K562 (cell line): ENCODE measurements around the gene ANKS1A. TPM values are rescaled to one million over a fixed set of nuclear protein-coding genes. Genes with fewer than 3 reads are reported as not detected.

Experiments used
- ATAC-seq: fragments of 200-7000 bp; cut with Tn5 transposase; 3 replicates; pipeline ENCODE4 v1.9.1; 2020; ENCODE audit warnings: moderate library complexity
- BruUV-seq: library from RNA; stranded (reverse); fragments of 400-500 nt; replicated peaks from 2 replicates; lab custom pipeline; 2021; lab: Mats Ljungman, UMichigan
- CTCF ChIA-PET: fragments of 300-600 bp; formaldehyde crosslinking; extraction: SDS; loops from one replicate; lab custom pipeline; 2021; ENCODE audit warnings: low intra/inter-chr PET ratio; lab: Yijun Ruan, JAX
- POLR2A ChIA-PET: fragments of 300-600, 350-650 bp; sonication (Branson Sonifier 250); formaldehyde crosslinking; extraction: SDS; loops from one replicate; lab custom pipeline; 2021; ENCODE audit warnings: antibody characterized with exemption, inconsistent platforms; lab: Yijun Ruan, JAX
- DNase-seq, 4 experiments: peaks; one replicate each; pipeline versions ENCODE4 v3.0.0 to v3.0.0-alpha.2; 2011 to 2018; ENCODE audit warnings: low spot score in 3 of 4, mixed read lengths in 3 of 4; ENCODE audit errors: extremely low read depth in 1 of 4
- FAIRE-seq: peaks from 2 replicates; lab custom pipeline; 2011; peaks lifted over from hg19 to GRCh38; lab: Jason Lieb, UNC
- H2AFZ ChIP-seq: 2 replicates; pipeline ENCODE4 v1.6.0; 2011; ENCODE audit warnings: low read depth, low read length, control low read depth, inconsistent platforms
- H3K27ac ChIP-seq: fragments of 200-600 bp; 3 replicates; pipeline ENCODE4 v1.8.0; 2011; ENCODE audit warnings: low read depth, mild to moderate bottlenecking, control low read depth, inconsistent platforms, low read length, moderate library complexity, mixed read lengths; ENCODE audit errors: extremely low read depth
- H3K27me3 ChIP-seq, 2 experiments: fragments of 300-600 bp in 1 of 2; 2 replicates in 1 of 2; 3 replicates in 1 of 2; pipeline versions ENCODE4 v1.6.0 to v1.8.0; 2011; ENCODE audit warnings: inconsistent platforms in 2 of 2, low read length in 2 of 2, mild to moderate bottlenecking in 1 of 2, mixed read lengths in 1 of 2, moderate library complexity in 1 of 2; ENCODE audit not compliant: control insufficient read depth in 2 of 2, insufficient read depth in 2 of 2
- H3K36me3 ChIP-seq: fragments of 300-600 bp; 3 replicates; pipeline ENCODE4 v1.8.0; 2011; ENCODE audit warnings: mild to moderate bottlenecking, low read length, inconsistent platforms; ENCODE audit not compliant: control insufficient read depth, insufficient read depth
- H3K4me1 ChIP-seq, 2 experiments: fragments of 200-600 bp in 1 of 2; replicated peaks in 1 of 2; 2 replicates in 1 of 2; 3 replicates in 1 of 2; pipeline versions ENCODE4 v1.5.1 to v1.8.0; 2011; ENCODE audit warnings: inconsistent platforms in 2 of 2, low read length in 2 of 2, mild to moderate bottlenecking in 1 of 2, mixed read lengths in 1 of 2, moderate library complexity in 1 of 2; ENCODE audit not compliant: control insufficient read depth in 2 of 2, insufficient read depth in 2 of 2
- H3K4me2 ChIP-seq: 2 replicates; pipeline ENCODE4 v1.6.1; 2011; ENCODE audit warnings: low read length, control low read depth, inconsistent platforms, mixed read lengths; ENCODE audit not compliant: insufficient read depth
- H3K4me3 ChIP-seq: fragments of 200-600 bp; sonication (generic), shearing (Covaris generic); 2 replicates; pipeline ENCODE4 v1.5.1; 2016; ENCODE audit warnings: control low read depth, inconsistent platforms
- H3K79me2 ChIP-seq: fragments of 200-600 bp; 3 replicates; pipeline ENCODE4 v1.8.0; 2011; ENCODE audit warnings: low read length, inconsistent platforms; ENCODE audit not compliant: control insufficient read depth, insufficient read depth
- H3K9ac ChIP-seq, 2 experiments: 2 replicates each; pipeline versions ENCODE4 v1.6.0 to v1.6.1; 2011; ENCODE audit warnings: low read depth in 2 of 2, low read length in 2 of 2, control low read depth in 1 of 2, inconsistent platforms in 1 of 2, mild to moderate bottlenecking in 1 of 2, mixed read lengths in 1 of 2; ENCODE audit not compliant: insufficient read depth in 1 of 2
- H3K9me1 ChIP-seq: one replicate; pipeline ENCODE4 v1.6.0; 2011; ENCODE audit warnings: inconsistent platforms, mild to moderate bottlenecking, low read length, moderate library complexity; ENCODE audit not compliant: control insufficient read depth, insufficient read depth
- H3K9me3 ChIP-seq: replicated peaks from 2 replicates; pipeline ENCODE4 v1.5.1; 2011; ENCODE audit warnings: low read depth, low read length, inconsistent platforms; ENCODE audit not compliant: control insufficient read depth, insufficient read depth
- H4K20me1 ChIP-seq: replicated peaks from 2 replicates; pipeline ENCODE4 v1.6.1; 2011; ENCODE audit warnings: low read length, inconsistent platforms, mixed read lengths; ENCODE audit not compliant: control insufficient read depth, insufficient read depth
- BCL6 ChIP-seq: fragments of 250-450 bp; sonication (Bioruptor Pico); IDR thresholded peaks from 2 replicates; pipeline ENCODE4 v1.4.0; 2020
- CCAR2 ChIP-seq: fragments of 200-400 bp; formaldehyde crosslinking; IDR thresholded peaks from 2 replicates; pipeline ENCODE4 v1.6.1; 2017; ENCODE audit warnings: mild to moderate bottlenecking, low read depth, low read length
- CHCHD3 ChIP-seq: fragments of 250-450 bp; sonication (Bioruptor Pico); IDR thresholded peaks from 2 replicates; pipeline ENCODE4 v2.1.2; 2022; ENCODE audit warnings: mild to moderate bottlenecking
- FOXA3 ChIP-seq, 2 experiments: fragments of 450-650 bp in 1 of 2; sonication (generic) in 1 of 2; formaldehyde crosslinking; IDR thresholded peaks in 1 of 2; conservative IDR thresholded peaks in 1 of 2; 2 replicates each; pipeline versions ENCODE4 v1.4.0 to v1.8.0; 2020 to 2022; ENCODE audit warnings: mild to moderate bottlenecking in 2 of 2, missing genetic modification reagents in 1 of 2
- HDAC3 ChIP-seq: fragments of 450-650 bp; IDR thresholded peaks from 2 replicates; pipeline ENCODE4 v1.6.1; 2018; ENCODE audit warnings: borderline replicate concordance, mild to moderate bottlenecking, moderate library complexity; ENCODE audit not compliant: partially characterized antibody
- MECOM ChIP-seq: fragments of 250-450 bp; sonication (Bioruptor Pico); IDR thresholded peaks from 2 replicates; pipeline ENCODE4 v1.8.0; 2022; ENCODE audit warnings: inconsistent platforms
- NR1H2 ChIP-seq: sonication (generic); formaldehyde crosslinking; IDR thresholded peaks from 2 replicates; pipeline ENCODE4 v1.4.0; 2020; ENCODE audit warnings: mild to moderate bottlenecking, missing genetic modification reagents
- THRAP3 ChIP-seq: fragments of 450-650 bp; IDR thresholded peaks from 2 replicates; pipeline ENCODE4 v1.6.1; 2016; ENCODE audit warnings: mild to moderate bottlenecking, inconsistent platforms, borderline replicate concordance
- ZBTB17 ChIP-seq: fragments of 450-650 bp; formaldehyde crosslinking; IDR thresholded peaks from 2 replicates; pipeline ENCODE4 v1.4.0; 2020; ENCODE audit warnings: mild to moderate bottlenecking
- ZNF282 ChIP-seq: sonication (generic); formaldehyde crosslinking; IDR thresholded peaks from 2 replicates; pipeline ENCODE4 v1.8.1; 2023; ENCODE audit warnings: missing genetic modification reagents
- ZNF384 ChIP-seq: IDR thresholded peaks from 2 replicates; pipeline ENCODE4 v1.6.1; 2012; ENCODE audit warnings: low read depth, low read length, improper control_type of control experiment
- ZNF551 ChIP-seq: fragments of 250-450 bp; sonication (Bioruptor Pico); IDR thresholded peaks from 2 replicates; pipeline ENCODE4 v1.5.0; 2021; ENCODE audit warnings: mild to moderate bottlenecking, moderate library complexity
- WGBS: fragments of 100-300 bp; shearing (Covaris generic); methylation state at CpG from one replicate; pipeline ENCODE4 v1.1.6; 2016; ENCODE audit warnings: low coverage, mixed read lengths; ENCODE audit not compliant: insufficient coverage; ENCODE audit errors: missing lambda C conversion rate; 5-methylcytosine and 5-hydroxymethylcytosine counted together
- in situ Hi-C: fragments of 300-500 bp; cut with MboI; formaldehyde crosslinking; loops from 4 replicates; pipeline ENCODE4 v1.15.0; 2018; ENCODE audit warnings: inconsistent platforms, mixed read lengths
- intact Hi-C: fragments of 100-400 bp; cut with micrococcal nuclease; formaldehyde crosslinking; loops from 2 replicates; pipeline ENCODE4 v1.14.2; 2022
- polyA plus RNA-seq, 8 experiments: library from polyadenylated mRNA; depleted of rRNA in 4 of 8; stranded (reverse) in 5 of 8; unstranded in 3 of 8; fragments of >200 nt; fragmentation: Nextera tagmentation in 2 of 8; fragmentation: Illumina TruSeq in 1 of 8; extraction: Ambion mirVana in 2 of 8; extraction: Trizol in 1 of 8; gene quantifications; 2 replicates each; pipeline versions ENCODE4 v1.2.1 to v1.2.3, GENCODE V29; 2011 to 2014; ENCODE audit warnings: inconsistent platforms in 1 of 8, missing spikeins in 1 of 8
- total RNA-seq, 7 experiments: library from RNA; depleted of rRNA in 6 of 7; stranded (reverse); fragments of >200 nt in 6 of 7; fragmentation: Illumina TruSeq in 2 of 7; extraction: Trizol in 2 of 7; gene quantifications; 2 replicates each; pipeline versions ENCODE4 v1.2.1 to v1.2.3, GENCODE V29; 2011 to 2021; ENCODE audit warnings: low replicate concordance in 1 of 7

The ANKS1A gene
- total and polyA plus RNA-seq, 9 of the 15 experiments (the other 6 are each of a cell fraction or from before 2014, with no cell fraction given): 1.1 to 13.8 (median 5.3) TPM

GRCh38 chr6:34888514-34888856 lies 570 bp upstream of the ANKS1A start:
- ATAC-seq (peak; percentile 2), DNase-seq (no peak), FAIRE-seq (peak; percentile 11)
- no peaks in the 10 kb centered on the region for H3K27me3 ChIP-seq
- no peaks in the 10 kb centered on the region for H3K9me3 ChIP-seq
- intact Hi-C loops: loop anchor here (10.0 kb wide), 1 partner anchor 256 kb away; the partner anchor contains the start of gene TCP11
- peak overlapping the region; percentile 89 to 96 for H3K9ac ChIP-seq
- BruUV-seq: no TSS peak
- peaks cover 72% of the 10 kb centered on the region for H3K79me2 ChIP-seq
- TF ChIP-seq FOXA3 (CRISPR knock-in tag; conservative IDR thresholded peaks at IDR 0.05 in 1 of 2, IDR thresholded peaks at IDR 0.05 in 1 of 2) (0 out of 4 replicates have a peak, but pooled peaks of 1 of the 2 experiments have one; percentile 1), ZNF384 (no peak), NR1H2 (CRISPR knock-in tag) (0 out of 2 replicates have a peak, but pooled peaks have one; percentile 10), ZNF551 (CRISPR knock-in tag) (0 out of 2 replicates have a peak, but pooled peaks have one; percentile 54), ZBTB17 (CRISPR knock-in tag) (no peak), HDAC3 (no peak), CHCHD3 (CRISPR knock-in tag) (0 out of 2 replicates have a peak, but pooled peaks have one; percentile 39), MECOM (CRISPR knock-in tag) (peak; percentile 18; the same call in 1 of the 2 replicates), THRAP3 (0 out of 2 replicates have a peak, but pooled peaks have one; percentile 43), ZNF282 (CRISPR knock-in tag) (no peak), BCL6 (CRISPR knock-in tag) (no peak), CCAR2 (no peak)
- peak overlapping the region; percentile 98 for H2AFZ ChIP-seq
- H3K36me3 ChIP-seq: peaks cover 20% of the 10 kb centered on the region; the same call in 1 of the 3 replicates
- H3K27ac ChIP-seq: peak overlapping the region; percentile 96
- peaks cover 11 to 19% of the 10 kb centered on the region in 2 experiments; a peak in 3 of 5 replicates for H3K4me1 ChIP-seq
- peak overlapping the region; percentile 100 for H3K4me2 ChIP-seq
- in situ Hi-C loops: no loop called here
- ChIA-PET POLR2A (interaction anchor here (0.6 to 8.6 kb wide), 17 partner anchors 9 to 606 kb away, joined by 3 to 108 read pairs (median 3); partner anchors contain the start of gene SNRPC), CTCF (no interaction called here)
- no peaks in the 10 kb centered on the region for H3K9me1 ChIP-seq
- H4K20me1 ChIP-seq: 0 out of 2 replicates have a peak, but pooled peaks cover 4% of the 10 kb centered on the region
- WGBS: under 1% methylated on average over 5 of the region's 5 CpGs
- peak overlapping the region; percentile 80 for H3K4me3 ChIP-seq
